ENCODE results near the gene DNASE1L2. TPM values are rescaled to one million over a fixed set of nuclear protein-coding genes. Genes with fewer than 3 reads are reported as not detected.

DNASE1L2 gene
- total RNA-seq, 1 experiment from 2014 or later: 0.60 TPM

DNA sequence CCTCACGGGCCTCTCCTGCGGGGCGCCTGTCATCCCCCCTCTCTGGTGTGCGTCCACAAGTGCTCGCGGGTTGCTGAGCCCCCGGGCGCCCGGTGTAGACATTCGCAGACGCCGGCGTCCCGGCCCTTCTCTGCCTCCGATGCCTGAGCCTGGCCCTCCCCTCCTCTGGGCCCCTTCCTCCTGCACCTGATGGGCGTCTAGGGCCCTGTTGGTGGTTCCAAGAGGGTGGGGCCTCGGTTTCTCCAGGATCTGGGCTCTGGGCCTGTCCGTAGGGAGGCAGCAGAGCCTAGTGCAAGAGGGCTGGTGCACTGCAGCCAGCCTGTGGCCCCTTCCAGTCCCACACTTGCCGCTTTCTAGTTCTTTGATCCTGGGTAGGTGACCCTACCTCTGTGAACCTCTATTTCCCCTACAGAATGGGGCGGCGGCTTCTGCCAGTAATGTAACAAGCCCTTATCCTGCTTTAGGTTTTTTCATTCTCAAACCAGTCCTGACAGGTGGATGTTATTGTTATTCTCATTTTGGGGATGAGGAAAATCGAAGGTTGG lies 12.2 kb upstream of the DNASE1L2 start:
- DNase-seq (ENCODE audit: low read depth): peak; percentile 57

DNA sequence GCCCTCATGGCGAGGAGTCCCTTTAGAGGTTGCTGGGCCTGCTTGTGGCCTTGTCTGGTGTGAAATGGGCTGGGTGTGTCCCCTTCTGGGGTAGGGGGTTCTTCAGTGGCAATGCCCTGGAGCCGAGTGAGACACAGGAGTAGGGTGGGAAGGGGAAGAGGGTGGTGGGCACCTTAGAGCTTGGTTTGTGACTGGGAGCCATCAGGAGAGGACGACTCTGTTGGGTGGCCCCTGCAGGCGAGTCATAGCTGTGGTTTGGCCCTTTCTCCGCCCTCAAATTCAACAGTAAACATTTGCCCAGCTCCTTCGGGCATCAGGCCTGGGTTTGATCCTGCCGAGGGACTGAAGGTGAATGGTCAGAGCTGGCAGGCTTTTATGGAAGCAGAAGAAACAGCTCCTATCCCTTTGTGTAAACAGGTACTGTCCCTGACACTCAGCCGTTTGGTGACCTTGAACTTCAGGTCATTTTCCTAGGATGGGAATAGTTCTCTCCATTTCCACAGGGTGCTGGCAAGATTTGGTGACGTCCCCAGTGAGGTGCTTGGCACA lies 9.9 kb upstream of the DNASE1L2 start:
- DNase-seq (ENCODE audit: low read depth): no peak

DNA sequence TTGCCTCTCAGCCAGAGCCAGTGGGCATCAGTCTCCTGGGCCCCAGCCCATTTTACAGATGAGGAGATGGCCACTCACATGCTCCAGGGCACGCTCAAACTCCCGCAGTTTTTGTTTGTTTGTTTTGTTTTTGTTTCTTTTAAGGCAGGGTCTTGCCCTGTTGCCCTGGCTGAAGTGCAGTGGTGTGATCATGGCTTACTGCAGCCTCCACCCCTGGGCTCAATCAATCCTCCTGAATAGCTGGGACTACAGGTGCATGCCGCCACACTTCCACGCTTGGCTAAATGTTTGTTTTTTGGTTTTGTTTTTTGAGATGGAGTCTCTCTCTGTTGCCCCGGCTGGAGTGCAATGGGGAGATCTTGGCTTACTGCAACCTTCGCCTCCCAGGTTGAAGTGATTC lies 9.3 kb upstream of the DNASE1L2 start:
- no peak for DNase-seq (ENCODE audit: low read depth)

DNA sequence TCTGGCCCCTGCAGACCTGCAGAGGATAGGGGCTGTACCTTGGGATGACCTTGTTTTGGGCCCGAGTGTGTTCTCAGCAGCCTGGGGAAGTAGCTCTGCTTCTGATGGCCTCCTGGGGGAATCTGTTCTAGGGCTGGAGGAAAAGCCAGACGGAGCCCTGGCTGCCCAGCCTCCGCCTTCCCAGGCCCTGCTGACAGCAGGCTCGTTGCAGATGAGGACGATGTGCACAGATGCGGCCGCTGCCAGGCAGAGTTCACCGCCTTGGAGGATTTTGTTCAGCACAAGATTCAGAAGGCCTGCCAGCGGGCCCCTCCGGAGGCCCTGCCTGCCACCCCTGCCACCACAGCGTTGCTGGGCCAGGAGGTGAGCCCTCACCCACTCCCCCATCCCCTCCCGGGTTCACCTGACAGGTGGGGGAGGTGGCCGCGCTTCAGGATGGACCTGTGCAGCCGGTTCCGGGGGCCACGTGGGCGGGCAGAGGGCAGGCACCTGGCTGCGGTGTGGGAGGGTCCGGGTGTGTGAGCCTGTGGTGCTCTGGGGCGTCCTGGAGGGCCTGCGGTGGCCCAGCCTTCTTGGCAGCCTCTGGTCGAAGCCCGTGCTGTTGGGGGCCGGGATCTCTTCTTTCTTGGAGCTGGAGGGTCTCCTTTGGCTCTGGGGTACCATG lies 8.0 kb upstream of the DNASE1L2 start:
- no peak for DNase-seq (ENCODE audit: low read depth)

DNA sequence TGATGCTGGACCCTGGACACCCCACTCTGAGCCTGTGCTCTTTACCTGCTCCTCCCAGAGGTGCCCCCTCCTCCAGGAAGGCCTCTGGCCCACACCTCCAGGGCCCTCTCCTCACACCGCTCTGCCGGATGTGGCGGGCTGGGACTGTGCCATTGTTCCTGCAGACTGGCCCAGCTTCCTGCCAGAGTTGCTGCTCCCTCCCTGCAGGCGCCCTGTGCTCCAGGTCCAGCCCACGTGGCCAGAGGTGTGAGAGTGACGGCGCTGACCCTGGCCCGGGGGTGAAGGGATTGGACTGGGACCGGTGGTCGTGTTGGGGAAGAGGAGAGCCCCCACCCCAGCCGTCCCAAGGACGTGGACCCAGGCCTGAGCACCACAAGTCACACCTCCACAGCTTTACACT lies 7.2 kb upstream of the DNASE1L2 start:
- no peak for DNase-seq (ENCODE audit: low read depth)

DNA sequence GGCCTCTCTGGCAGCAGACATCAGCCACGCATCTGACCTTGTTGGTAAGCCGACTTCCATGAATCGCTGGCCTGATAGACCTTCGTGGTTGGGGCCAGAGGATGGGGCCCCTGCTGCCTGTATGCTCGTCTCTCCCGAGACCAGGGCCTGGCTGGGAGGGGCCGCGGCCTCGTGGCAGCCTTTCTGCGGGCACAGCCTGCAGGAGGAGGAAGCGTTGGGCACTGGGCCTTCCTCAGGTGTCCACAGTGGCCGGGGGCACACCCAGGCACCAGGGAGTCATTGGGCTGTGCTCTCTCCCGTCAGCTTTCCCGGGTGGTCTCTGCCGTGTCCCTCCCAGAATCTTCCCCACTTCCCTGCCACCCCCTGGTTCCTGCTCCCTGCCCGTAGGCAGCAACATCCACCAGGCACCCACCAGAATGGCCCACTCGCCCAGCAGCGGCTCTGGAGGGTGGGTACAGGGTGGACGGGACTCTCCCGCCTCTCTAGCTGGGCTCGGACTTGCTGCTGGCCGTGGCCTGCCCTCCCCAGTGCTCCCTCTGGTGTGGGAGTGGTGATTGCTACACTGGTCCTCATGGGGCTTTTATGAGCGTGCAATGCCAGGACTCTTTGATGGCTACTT lies 6.5 kb upstream of the DNASE1L2 start:
- no peak for DNase-seq (ENCODE audit: low read depth)

DNA sequence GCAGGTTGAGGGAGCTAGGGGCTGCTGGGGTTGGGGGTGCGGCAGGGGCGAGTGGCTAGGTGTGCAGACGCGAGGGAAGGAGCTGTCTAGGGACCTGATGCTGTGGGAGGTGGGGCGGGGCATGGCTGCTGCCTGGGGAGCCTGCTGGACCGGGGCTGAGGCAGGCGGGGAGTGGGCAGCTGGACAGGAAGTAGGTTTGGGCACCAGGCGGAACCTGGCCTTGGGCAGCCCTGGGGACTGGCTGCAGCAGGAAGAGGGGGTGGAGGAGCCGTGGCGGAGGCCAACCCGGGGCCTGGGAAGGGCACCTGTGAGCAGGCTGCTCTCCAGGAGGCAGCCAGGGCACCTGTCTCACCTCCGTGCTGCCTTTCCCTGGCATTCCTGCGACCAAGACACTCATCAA lies 5.9 kb upstream of the DNASE1L2 start:
- no peak for DNase-seq (ENCODE audit: low read depth)

DNA sequence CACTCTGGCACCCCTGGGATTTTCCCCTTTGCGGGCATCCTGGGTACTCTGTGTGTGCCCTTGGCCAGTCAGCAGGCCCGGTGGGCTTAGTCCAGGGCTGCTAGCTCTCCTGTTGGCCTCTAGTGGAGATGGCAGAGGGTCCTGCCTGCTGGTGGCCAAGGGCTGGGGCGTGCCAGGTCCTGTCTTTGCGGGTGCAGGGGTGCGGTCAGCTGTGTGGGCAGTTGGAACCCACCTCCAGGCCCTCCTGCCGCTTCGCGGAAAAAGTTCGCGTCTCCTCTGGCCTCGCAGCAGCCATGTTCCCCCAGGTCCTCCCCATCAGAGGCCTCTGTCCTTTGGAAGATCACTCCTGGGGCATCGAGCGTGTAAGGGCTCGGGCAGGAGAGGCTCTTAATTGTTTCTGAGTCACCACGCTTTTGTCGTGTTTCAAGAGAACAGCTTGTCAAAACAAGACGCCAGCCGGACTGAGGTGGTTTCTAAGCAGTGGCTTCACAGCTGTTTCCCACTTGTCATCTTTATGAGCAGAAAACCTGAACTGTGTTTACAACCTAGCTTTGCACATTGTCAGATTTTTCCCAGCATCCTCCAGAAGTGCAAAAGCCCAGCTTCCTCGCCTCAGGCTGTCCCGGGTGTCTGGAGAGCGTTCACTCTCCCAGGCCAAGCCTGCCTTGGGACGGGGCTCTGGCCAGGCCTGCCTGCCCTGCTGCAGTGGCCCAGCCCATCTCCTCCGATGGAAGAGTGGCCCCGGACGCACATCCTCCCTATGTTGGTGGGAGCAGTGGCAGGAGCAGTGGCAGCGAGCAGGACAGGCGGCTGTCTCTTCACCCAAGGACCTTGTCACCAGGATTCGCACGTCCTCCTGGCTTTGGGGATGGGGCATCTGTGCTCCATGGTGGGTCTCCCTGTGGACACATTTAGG lies 5.0 kb upstream of the DNASE1L2 start:
- no peak for DNase-seq (ENCODE audit: low read depth)

DNA sequence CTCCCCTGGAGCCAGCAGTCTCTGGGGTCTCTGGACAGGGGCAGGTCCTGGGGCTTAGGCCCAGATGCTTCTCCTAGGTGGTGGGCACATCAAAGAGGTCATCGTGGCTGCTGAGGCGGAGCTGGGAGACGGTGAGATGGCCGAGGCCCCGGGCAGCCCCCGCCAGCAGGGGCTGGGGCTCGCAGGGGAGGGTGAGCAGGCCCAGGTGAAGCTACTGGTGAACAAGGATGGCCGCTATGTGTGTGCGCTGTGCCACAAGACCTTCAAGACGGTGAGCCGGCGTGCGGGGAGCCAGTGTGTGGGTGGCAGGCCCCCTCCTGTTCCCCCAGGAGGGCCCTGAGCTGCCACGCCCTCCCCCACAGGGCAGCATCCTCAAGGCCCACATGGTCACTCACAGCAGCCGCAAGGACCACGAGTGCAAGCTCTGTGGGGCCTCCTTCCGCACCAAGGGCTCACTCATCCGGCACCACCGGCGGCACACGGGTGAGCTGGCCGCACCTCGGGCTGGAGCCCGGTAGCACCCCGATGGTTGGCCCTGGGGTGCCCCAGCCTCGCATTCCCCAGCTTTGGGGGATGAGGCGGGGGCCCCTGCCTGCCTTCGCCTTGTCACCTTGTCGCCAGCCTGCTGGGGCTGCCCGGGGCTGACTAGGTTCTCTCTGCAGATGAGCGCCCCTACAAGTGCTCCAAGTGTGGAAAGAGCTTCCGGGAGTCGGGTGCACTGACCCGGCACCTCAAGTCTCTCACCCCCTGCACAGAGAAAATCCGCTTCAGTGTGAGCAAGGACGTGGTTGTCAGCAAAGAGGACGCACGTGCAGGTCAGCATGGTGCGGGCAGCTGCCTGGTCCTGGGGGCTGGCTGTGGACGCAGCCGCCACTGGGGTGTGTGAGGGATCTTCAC lies 3.9 kb upstream of the DNASE1L2 start:
- no peak for DNase-seq (ENCODE audit: low read depth)

DNA sequence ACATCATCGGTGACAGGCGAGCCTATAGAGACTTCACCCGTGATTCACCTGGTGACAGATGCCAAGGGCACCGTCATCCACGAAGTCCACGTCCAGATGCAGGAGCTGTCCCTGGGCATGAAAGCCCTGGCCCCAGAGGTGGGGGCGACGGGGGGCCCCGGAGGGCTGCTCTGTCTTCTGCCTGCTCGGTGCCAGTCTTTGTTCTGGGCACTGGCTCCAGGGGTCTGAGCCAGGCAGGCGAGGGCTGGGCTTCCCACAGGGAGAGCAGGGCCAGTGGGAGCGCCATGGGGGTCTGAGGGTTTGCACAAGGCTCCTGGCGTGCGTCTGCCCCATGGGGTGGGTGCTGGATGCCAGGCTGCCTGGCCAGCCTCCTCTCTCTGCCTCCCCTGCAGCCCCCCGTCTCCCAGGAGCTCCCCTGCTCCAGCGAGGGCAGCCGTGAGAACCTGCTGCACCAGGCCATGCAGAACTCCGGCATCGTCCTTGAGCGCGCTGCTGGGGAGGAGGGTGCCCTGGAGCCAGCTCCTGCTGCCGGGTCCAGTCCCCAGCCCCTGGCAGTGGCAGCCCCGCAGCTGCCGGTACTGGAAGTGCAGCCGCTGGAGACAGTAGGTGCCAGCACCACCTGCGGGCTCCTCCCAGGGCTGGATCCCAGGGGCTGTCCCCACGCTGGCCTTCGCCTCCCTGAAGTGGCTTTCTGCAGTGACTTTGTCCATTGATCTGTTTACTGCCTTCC lies 3.0 kb upstream of the DNASE1L2 start:
- no peak for DNase-seq (ENCODE audit: low read depth)

DNA sequence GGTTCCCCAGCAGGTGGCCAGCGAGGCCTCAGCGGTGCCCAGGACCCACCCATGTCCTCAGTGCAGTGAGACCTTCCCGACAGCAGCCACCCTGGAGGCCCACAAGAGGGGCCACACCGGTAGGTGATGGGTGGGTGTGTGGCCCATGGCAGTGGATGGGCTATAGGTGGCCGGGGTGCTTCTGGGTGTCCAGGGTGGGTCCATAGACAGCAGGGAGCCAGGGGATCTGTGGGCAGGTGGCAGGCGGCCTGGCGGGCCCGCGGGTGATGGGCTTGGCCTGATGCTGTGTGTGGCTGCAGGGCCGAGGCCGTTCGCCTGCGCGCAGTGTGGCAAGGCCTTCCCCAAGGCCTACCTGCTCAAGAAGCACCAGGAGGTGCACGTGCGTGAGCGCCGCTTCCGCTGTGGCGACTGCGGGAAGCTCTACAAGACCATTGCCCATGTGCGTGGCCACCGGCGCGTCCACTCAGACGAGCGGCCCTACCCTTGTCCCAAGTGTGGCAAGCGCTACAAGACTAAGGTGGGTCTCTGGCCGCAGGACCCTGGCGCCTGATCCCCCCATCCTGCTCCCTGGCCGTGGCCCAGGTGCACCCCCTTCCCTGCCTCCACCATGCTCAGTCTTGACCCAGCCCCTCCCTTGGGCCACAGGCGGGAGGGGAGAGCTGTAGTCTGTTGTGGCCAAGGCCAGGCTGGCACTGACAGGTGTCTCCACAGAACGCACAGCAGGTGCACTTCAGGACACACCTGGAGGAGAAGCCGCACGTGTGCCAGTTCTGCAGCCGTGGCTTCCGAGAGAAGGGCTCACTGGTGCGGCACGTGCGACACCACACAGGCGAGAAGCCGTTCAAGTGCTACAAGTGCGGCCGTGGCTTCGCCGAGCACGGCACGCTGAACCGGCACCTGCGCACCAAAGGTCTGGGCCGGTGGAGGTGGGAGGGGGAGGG lies 2.1 kb upstream of the DNASE1L2 start:
- DNase-seq (ENCODE audit: low read depth): no peak

DNA sequence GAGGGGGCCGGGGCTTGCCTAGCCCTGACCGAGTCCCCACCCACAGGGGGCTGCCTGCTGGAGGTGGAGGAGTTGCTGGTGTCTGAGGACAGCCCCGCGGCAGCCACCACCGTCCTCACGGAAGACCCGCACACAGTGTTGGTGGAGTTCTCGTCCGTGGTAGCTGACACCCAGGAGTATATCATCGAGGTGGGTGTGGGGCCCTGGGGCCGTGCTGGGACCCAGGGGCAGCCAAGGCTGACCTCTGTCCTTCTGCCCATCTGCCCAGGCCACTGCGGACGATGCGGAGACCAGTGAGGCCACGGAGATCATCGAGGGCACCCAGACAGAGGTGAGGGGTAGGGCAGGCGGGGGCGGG lies 1.5 kb upstream of the DNASE1L2 start:
- no peak for DNase-seq (ENCODE audit: low read depth)

DNA sequence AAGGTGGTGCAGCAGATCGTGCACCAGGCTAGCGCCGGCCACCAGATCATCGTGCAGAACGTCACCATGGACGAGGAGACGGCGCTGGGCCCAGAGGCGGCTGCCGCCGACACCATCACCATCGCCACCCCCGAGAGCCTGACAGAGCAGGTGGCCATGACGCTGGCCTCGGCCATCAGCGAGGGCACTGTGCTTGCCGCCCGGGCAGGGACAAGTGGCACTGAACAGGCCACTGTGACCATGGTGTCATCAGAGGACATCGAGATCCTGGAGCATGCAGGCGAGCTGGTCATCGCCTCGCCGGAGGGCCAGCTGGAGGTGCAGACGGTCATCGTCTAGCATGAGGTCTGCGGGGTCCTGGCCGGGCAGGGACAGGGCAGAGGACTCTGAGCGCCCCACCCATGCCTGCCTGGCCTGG lies 1.0 kb upstream of the DNASE1L2 start:
- no peak for DNase-seq (ENCODE audit: low read depth)

DNA sequence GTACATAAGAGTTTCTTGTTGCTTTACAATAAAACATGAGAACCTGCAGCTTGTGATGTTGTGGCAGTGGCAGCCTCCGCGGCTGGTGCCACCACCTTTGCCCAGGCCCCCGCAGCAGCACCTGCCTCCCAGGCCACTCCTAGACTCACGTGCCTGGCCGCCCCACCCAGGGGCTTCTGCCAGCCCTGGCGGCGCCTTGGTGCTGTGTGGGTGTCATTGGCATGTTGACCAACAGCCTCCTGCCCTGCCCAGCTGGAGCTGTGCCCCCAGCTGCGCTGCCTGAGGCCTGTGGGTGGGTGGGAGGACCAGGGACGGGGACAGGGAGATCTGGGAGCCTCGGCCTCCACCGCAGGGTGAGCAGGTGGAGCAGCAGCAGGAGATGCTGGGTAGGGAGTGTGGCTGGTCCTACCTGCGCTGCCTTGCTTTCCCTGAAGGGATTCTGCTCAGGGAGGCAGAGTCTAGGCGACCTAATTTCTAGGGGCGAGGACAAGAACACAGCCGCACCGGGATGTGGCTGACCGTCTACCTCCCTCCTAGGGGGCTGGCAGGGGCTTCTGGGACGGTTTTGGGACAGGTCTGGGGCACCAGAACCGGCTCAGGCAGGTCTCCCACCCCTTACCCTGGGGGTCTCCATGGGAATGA lies 428 bp upstream of the DNASE1L2 start:
- DNase-seq (ENCODE audit: low read depth): no peak

DNA sequence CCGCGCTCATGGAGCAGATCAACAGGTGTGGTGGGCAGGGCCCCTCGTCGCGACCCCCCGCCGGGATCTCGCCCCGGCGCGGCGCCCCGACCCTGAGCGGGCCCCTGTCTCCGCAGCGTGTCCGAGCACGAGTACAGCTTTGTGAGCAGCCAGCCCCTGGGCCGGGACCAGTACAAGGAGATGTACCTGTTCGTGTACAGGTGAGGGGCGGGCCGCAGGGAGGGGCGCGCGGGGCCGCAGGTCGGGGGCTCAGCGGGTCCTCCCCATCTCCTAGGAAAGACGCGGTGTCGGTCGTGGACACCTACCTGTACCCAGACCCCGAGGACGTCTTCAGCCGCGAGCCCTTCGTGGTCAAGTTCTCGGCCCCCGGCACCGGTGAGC lies 848 bp downstream of the DNASE1L2 start:
- DNase-seq (ENCODE audit: low read depth): no peak

DNA sequence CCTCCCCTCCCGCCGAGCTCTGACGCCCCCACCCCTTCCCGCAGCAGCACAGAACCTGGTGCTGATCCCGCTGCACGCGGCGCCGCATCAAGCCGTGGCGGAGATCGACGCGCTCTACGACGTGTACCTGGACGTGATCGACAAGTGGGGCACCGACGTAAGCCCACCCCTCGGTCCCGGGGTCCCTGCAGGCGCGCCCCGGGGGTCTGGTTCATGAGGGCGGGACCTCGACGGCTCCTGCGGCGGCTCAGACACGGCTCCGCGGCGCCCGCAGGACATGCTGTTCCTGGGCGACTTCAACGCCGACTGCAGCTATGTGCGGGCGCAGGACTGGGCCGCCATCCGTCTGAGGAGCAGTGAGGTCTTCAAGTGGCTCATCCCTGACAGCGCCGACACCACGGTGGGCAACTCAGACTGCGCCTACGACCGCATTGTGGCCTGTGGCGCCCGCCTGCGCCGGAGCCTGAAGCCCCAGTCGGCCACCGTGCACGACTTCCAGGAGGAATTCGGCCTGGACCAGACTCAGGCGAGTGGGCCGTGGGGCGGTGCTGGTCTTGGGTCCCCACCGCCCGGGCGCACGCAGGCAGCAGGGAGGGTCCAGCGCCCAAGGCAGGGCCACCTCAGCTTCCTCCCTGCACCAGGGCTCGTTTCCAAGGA lies 1.4 kb downstream of the DNASE1L2 start:
- DNase-seq (ENCODE audit: low read depth): no peak

DNA sequence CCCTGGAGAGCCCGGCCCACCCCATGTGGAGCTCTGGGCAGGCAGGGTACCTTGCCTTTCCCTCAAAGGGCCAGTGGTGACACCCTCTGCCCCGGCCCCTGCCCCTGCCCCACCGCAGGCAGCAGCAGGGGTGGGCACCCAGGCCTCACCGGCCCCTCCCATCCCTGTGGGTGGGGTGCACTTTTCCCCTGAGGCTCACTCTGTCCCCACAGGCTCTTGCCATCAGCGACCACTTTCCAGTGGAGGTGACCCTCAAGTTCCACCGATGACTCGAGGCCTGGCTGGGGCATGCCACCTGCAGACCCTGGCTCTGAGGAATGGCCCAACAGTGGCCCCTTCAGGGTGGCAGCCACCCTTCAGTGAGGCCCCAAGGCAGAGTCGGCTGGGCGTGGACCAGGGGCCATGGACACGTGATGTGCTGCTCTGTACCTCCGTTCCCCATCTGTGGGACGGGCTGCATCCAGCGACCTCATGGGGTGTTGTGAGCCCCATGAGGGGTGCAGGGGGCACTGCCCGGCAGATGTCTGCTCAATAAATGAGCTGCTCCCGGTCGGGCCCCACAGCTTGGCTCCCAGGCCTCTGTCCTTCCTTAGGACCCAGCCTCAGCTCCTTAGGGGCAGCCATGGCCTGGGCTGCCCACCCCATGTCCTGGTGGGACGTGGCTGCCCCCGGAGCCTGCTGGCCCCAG lies 2.0 kb downstream of the DNASE1L2 start:
- DNase-seq (ENCODE audit: low read depth): no peak

Measured in RPMI7951 (cell line).